ENCODE data around the gene SFXN2. TPM values are rescaled to one million over a fixed set of nuclear protein-coding genes. Genes with fewer than 3 reads are reported as not detected.

Gene SFXN2
- total RNA-seq, 1 experiment from 2014 or later, result 21.2 TPM

DNA sequence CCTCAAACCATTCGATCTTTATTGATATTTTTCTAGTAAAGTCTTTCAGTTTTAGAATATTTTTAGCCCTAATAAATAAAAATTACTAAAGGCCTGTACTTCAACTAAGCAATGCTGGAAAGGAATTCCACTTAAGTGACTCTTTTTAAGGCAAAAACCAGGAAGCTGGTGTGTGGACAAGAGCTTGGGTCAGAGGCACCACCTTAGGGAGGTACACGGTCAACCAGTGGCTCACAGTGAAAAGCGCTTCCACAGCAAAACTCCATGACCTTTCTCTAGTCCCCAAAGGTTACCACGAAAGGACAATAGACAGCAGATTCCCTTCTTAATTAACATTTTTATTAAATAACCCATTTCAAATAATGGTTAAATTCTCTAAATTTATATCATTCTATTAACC is 31.5 kb upstream of the SFXN2 start (continued):
- TF ChIP-seq NFYB (CRISPR knock-in tag; conservative IDR thresholded peaks at IDR 0.05; ENCODE audit: low read depth) (no peak), TCF7 (CRISPR knock-in tag; IDR thresholded peaks at IDR 0.05; ENCODE audit: low read depth) (no peak), ZSCAN18 (CRISPR knock-in tag; IDR thresholded peaks at IDR 0.05) (no peak), USF2 (CRISPR knock-in tag; IDR thresholded peaks at IDR 0.05) (no peak), FOXJ3 (CRISPR knock-in tag; IDR thresholded peaks at IDR 0.05; ENCODE audit: borderline replicate concordance) (no peak), ZNF512 (CRISPR knock-in tag; IDR thresholded peaks at IDR 0.05; ENCODE audit: borderline replicate concordance) (no peak), SMAD4 (CRISPR knock-in tag; IDR thresholded peaks at IDR 0.05) (no peak), TEAD1 (CRISPR knock-in tag; IDR thresholded peaks at IDR 0.05) (no peak)
- TF ChIP-seq, protein P1, sequence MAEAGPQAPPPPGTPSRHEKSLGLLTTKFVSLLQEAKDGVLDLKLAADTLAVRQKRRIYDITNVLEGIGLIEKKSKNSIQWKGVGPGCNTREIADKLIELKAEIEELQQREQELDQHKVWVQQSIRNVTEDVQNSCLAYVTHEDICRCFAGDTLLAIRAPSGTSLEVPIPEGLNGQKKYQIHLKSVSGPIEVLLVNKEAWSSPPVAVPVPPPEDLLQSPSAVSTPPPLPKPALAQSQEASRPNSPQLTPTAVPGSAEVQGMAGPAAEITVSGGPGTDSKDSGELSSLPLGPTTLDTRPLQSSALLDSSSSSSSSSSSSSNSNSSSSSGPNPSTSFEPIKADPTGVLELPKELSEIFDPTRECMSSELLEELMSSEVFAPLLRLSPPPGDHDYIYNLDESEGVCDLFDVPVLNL (CRISPR knock-in tag; IDR thresholded peaks at IDR 0.05; ENCODE audit: borderline replicate concordance, low read depth), result no peak

DNA sequence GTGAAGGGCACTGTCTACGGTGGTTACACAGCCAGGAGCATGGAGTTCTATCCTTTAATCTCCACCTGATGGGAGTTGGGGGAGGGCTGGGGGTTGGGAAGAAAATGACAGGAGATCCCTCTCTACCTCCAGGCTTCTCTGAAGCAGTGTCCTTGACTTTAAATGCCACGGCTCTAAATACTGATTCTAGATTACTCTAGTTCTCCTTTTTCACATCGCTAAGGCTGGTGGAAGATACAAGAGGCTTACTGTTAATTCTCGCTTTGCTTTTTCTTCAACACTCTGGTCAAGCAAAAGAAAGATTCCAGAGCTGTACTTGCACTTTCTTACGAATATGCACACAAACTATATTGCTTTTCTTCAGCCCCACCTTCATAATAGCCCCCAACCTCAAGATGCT is 30.7 kb upstream of the SFXN2 start:
- CTCF ChIA-PET, result interaction anchor here (1.4 kb wide), 1 partner anchor 14 kb away, joined by 3 read pairs; no protein-coding TSS in a partner anchor
- no peak for DNase-seq (ENCODE audit: low spot score)
- H3K27ac Mint-ChIP-seq, result no peak overlapping the region
- H3K9me3 Mint-ChIP-seq, result no peaks in the 10 kb centered on the region
- TF ChIP-seq PREB (CRISPR knock-in tag; IDR thresholded peaks at IDR 0.05; ENCODE audit: borderline replicate concordance) (no peak), MLX (CRISPR knock-in tag; IDR thresholded peaks at IDR 0.05) (no peak), ZNF317 (CRISPR knock-in tag; IDR thresholded peaks at IDR 0.05; ENCODE audit: borderline replicate concordance, low read depth) (no peak)
- ATAC-seq, result no peak
- H3K4me3 Mint-ChIP-seq, result no peak overlapping the region
- no peaks in the 10 kb centered on the region for H3K27me3 Mint-ChIP-seq (ENCODE audit: low read depth)
- peaks cover 31% of the 10 kb centered on the region for H3K36me3 Mint-ChIP-seq
- peaks cover 13% of the 10 kb centered on the region for H3K4me1 Mint-ChIP-seq
- POLR2A ChIA-PET, result no interaction called here

DNA sequence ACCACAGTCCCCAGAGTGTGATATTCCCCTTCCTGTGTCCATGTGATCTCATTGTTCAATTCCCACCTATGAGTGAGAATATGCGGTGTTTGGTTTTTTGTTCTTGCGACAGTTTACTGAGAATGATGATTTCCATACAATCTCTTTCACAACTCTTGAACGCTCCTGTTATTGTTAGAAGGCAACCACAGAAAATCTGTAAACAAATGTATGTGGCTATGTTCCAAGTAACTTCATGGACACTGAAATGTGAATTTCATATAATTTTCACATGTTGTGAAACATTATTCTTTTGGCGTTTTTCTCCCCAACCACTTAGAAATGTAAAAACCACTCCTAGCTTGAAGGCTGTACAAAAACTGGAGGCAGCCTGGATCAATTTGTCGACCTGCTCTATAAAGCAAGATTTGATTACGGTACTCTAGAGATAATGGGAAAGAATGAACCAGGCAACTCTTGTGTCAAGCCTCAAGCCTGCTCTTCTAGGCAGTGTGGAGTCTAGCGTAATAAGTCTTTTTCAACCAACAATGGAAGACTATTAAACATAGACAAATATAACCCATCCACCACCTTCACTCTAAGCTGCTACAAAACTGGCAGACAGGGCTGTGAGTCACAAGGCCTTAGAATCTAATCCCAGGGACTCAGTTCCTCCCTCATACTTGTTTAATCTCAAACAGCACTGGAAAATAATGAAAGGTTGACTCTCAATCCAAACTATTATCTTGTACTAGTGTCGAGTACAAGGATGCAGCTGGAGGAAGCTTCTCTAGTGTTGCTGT is 23.0 kb upstream of the SFXN2 start:
- Mint-ChIP-seq H3K9me3 (no peaks in the 10 kb centered on the region), H3K27me3 (ENCODE audit: low read depth) (no peaks in the 10 kb centered on the region), H3K27ac (peak overlapping the region; percentile 73; the same call in 1 of the 2 replicates), H3K4me1 (no peaks in the 10 kb centered on the region), H3K4me3 (no peak overlapping the region), H3K36me3 (peaks cover 11% of the 10 kb centered on the region)
- ChIA-PET CTCF (no interaction called here), POLR2A (no interaction called here)
- ATAC-seq, result no peak
- no peak for DNase-seq (ENCODE audit: low spot score)
- TF ChIP-seq ZNF263 (CRISPR knock-in tag; IDR thresholded peaks at IDR 0.05; ENCODE audit: low read depth) (no peak), ELF4 (CRISPR knock-in tag; IDR thresholded peaks at IDR 0.05; ENCODE audit: low read depth) (no peak), ATF6 (CRISPR knock-in tag; IDR thresholded peaks at IDR 0.05) (no peak), FOXJ3 (CRISPR knock-in tag; IDR thresholded peaks at IDR 0.05; ENCODE audit: borderline replicate concordance) (no peak), AFF4 (CRISPR knock-in tag; IDR thresholded peaks at IDR 0.05; ENCODE audit: borderline replicate concordance) (no peak), GTF2I (CRISPR knock-in tag; conservative IDR thresholded peaks at IDR 0.05) (no peak)
- TF ChIP-seq, protein P2, sequence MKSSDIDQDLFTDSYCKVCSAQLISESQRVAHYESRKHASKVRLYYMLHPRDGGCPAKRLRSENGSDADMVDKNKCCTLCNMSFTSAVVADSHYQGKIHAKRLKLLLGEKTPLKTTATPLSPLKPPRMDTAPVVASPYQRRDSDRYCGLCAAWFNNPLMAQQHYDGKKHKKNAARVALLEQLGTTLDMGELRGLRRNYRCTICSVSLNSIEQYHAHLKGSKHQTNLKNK (CRISPR knock-in tag; IDR thresholded peaks at IDR 0.05), result no peak
